Activated B cell treated with CpG ODN at 0.5 μM for 24 hours (primary cell): ENCODE data around the gene DPF3. TPM values are rescaled to one million over a fixed set of nuclear protein-coding genes. Genes with fewer than 3 reads are reported as not detected.

Experiments
- ATAC-seq: fragments of 200-7000 bp; cut with Tn5 transposase; one replicate; pipeline ENCODE4 v1.10.0; 2021; ENCODE audit warnings: low read depth, mild to moderate bottlenecking, moderate library complexity
- CTCF ChIA-PET: fragments of 350-600 bp; sonication (Branson Sonifier 250); formaldehyde crosslinking; loops from one replicate; lab custom pipeline; 2021; ENCODE audit warnings: antibody characterized with exemption; lab: Charles Lee
- POLR2A ChIA-PET: fragments of 350-600 bp; sonication (Branson Sonifier 250); formaldehyde crosslinking; loops from one replicate; lab custom pipeline; 2021; ENCODE audit warnings: antibody characterized with exemption; lab: Charles Lee
- DNase-seq: peaks from one replicate; pipeline ENCODE4 v3.0.0; 2022
- H3K27ac Mint-ChIP-seq: one replicate; pipeline ENCODE4 v1.8.0; 2020; ENCODE audit warnings: mixed read lengths
- H3K27me3 Mint-ChIP-seq: one replicate; pipeline ENCODE4 v1.8.0; 2021; ENCODE audit warnings: mixed read lengths
- H3K36me3 Mint-ChIP-seq: one replicate; pipeline ENCODE4 v1.8.0; 2021; ENCODE audit warnings: low read depth, mixed read lengths
- H3K4me1 Mint-ChIP-seq: one replicate; pipeline ENCODE4 v1.8.0; 2021; ENCODE audit warnings: mixed read lengths
- H3K4me3 Mint-ChIP-seq: one replicate; pipeline ENCODE4 v1.8.0; 2020; ENCODE audit warnings: mild to moderate bottlenecking, mixed read lengths
- H3K9me3 Mint-ChIP-seq: one replicate; pipeline ENCODE4 v1.8.0; 2020; ENCODE audit warnings: mixed read lengths
- CTCF ChIP-seq: fragments of 200-600 bp; IDR thresholded peaks from one replicate; pipeline ENCODE4 v1.8.0; 2022; ENCODE audit warnings: antibody characterized with exemption, mild to moderate bottlenecking
- intact Hi-C: fragments of 100-400 bp; cut with micrococcal nuclease; formaldehyde crosslinking; loops from one replicate; pipeline ENCODE4 v1.15.1; 2024
- total RNA-seq: library from RNA; stranded (reverse); gene quantifications from 2 replicates; pipeline ENCODE4 v1.2.3, GENCODE V29; 2022

Gene DPF3
- total RNA-seq, 1 donor from 2014 or later = 3.5 TPM

GRCh38 chr14:72796935-72797334 lies 97.0 kb downstream of the DPF3 start:
- peaks cover 9% of the 10 kb centered on the region for H3K4me1 Mint-ChIP-seq
- POLR2A ChIA-PET = no interaction called here
- no peak overlapping the region for H3K4me3 Mint-ChIP-seq

DNA sequence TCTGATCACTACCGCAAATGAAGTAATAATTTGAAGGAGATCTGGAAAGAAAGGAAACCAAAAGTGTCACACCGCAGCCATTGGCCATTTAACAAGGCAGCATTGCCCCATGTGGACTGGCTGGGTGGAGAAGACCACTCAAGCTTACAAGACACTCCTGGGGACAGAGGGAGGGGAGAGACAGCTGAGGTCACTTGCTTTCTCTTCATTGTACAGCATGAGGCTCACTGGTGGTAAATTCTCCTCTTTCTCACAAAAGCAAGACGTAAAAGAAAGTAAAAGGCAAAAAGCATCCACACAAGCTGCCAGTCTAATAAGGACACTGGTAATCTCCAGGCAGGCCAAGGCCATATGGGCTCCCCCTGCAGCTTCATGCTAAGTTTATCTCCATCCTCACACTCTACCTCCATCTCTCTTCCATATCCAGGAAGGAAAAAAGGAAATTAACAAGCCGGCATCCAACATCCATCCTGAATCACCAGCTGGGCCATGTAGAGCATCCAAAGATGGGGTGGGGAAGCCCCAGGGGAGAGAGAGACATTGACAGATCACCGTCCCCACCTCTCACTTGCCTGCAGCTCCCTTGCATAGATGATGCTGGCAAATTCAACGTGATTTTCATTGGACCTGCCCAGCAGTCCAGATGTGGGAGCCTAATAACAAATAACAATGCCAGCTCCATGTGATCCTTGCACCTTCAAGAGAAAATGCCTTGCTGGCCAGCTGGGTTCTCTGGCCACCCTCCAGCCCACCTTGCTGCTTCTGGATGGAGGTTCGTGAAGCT lies 100.6 kb downstream of the DPF3 start:
- no peak overlapping the region for H3K27ac Mint-ChIP-seq
- H3K27me3 Mint-ChIP-seq = no peaks in the 10 kb centered on the region
- no peak for TF ChIP-seq CTCF
- no peak for DNase-seq
- intact Hi-C loops = no loop called here
- ChIA-PET POLR2A (interaction anchor here (0.5 kb wide), 1 partner anchor 19 kb away, joined by 4 read pairs; no protein-coding TSS in a partner anchor), CTCF (no interaction called here)
- no peak for ATAC-seq
- H3K4me3 Mint-ChIP-seq = no peak overlapping the region
- peaks cover 40% of the 10 kb centered on the region for H3K4me1 Mint-ChIP-seq
- no peaks in the 10 kb centered on the region for H3K9me3 Mint-ChIP-seq
- no peaks in the 10 kb centered on the region for H3K36me3 Mint-ChIP-seq

More at GRCh38 chr14:72796935-72797334, 97.0 kb downstream of the DPF3 start:
- intact Hi-C loops = no loop called here
- CTCF ChIA-PET = no interaction called here
- no peak overlapping the region for H3K27ac Mint-ChIP-seq
- DNase-seq = no peak
- H3K27me3 Mint-ChIP-seq = no peaks in the 10 kb centered on the region
- TF ChIP-seq CTCF = no peak
- H3K9me3 Mint-ChIP-seq = no peaks in the 10 kb centered on the region
- ATAC-seq = no peak
- H3K36me3 Mint-ChIP-seq = peaks cover 4% of the 10 kb centered on the region

DNA sequence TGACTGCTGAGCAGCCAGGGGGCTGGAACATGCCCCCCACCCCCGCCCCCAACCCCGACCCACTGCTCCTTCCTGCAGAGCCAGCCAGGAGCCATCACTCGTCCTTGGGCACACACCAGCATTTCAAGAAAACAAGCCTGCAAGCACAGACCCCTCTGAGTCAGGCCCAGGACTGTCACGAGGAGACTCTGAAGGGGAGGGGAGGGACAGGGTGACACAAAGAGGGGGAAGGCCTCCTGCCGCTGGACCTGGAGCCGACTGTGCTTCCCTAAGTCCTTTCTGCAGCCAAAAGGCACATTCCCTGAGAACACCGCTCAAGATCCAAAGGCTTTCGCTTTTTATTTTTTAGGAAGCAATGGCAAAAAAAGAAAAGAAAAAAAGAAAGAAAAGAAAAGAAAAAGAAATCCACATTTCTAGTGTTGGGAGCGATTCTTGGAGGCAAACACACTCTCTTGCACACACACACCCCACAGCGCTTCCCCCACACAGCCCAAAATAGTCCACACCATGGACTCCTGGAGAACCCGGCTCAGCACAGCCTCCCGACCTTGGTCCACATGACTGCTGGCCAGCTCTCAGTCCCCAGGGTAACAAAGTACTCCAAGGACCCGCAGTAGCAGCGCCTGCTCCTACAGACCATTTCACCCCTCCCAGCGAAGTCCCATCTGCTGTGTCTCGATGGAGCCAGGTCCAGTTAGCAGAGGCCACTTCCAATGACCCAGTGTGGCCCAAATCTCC lies 101.7 kb downstream of the DPF3 start:
- DNase-seq = no peak
- H3K36me3 Mint-ChIP-seq = no peaks in the 10 kb centered on the region
- no peak overlapping the region for H3K4me3 Mint-ChIP-seq
- no peak overlapping the region for H3K27ac Mint-ChIP-seq
- POLR2A ChIA-PET = no interaction called here
- CTCF ChIA-PET = no interaction called here
- ATAC-seq = no peak
- no peaks in the 10 kb centered on the region for H3K27me3 Mint-ChIP-seq
- intact Hi-C loops = no loop called here
- peaks cover 51% of the 10 kb centered on the region for H3K4me1 Mint-ChIP-seq
- H3K9me3 Mint-ChIP-seq = no peaks in the 10 kb centered on the region
- no peak for TF ChIP-seq CTCF

DNA sequence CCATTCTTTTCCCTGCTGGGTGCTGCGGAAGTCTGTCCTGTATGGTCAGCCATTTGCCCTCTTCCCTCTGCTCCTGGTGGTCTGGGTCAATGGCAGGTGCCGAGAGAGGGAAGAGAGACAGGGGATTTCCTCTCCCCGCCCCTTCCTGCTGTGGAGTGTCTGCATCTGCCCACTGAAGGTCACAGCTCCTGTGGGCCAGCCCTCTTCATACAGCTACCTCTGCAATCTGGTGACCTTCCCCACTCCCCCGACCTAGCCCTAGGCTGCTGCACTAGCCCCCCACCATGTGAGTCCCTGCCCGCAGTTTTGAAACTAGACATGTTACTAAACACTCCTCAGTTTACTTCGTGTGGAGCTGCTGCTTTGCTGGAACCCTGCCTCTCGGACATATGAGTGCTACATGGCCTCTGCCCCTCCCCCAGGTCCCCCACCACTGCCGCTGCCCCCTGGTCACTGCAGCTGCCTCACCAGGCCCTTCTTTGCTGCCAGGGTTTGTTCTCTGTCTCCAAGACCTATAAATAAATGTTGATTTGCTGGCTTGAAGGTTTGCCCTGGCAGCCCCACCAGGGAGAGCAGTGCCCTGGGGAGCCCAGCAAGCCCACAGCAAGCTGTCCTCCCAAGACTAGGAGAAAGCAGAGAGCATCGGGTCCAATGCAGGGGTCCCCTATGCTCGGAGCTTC lies 102.9 kb downstream of the DPF3 start:
- POLR2A ChIA-PET = no interaction called here
- Mint-ChIP-seq H3K4me3 (peak overlapping the region; percentile 50), H3K36me3 (no peaks in the 10 kb centered on the region), H3K4me1 (peaks cover 53% of the 10 kb centered on the region), H3K27ac (peak overlapping the region; percentile 46), H3K9me3 (no peaks in the 10 kb centered on the region), H3K27me3 (no peaks in the 10 kb centered on the region)
- DNase-seq = no peak
- intact Hi-C loops = no loop called here
- no peak for ATAC-seq
- TF ChIP-seq CTCF = no peak
- CTCF ChIA-PET = interaction anchor here (0.9 kb wide), 1 partner anchor 158 kb away, joined by 3 read pairs; no protein-coding TSS in a partner anchor
